A549 (cell line): Measurements from ENCODE around the gene POC1A.

ENCODE experiments used
- CTCF ChIP-seq: fragments of >200 bp; sonication (Bioruptor Twin); formaldehyde crosslinking; IDR thresholded peaks from 3 replicates; pipeline ENCODE4 v1.5.1; 2016
- EP300 ChIP-seq, 2 experiments: fragments of >200 bp; sonication (Bioruptor Twin); formaldehyde crosslinking; IDR thresholded peaks; 2 replicates in 1 of 2; 3 replicates in 1 of 2; pipeline ENCODE4 v1.6.1; 2016 to 2017
- NPAS2 ChIP-seq: fragments of 250-450 bp; sonication (Bioruptor Pico); IDR thresholded peaks from 2 replicates; pipeline ENCODE4 v1.8.0; 2022; ENCODE audit warnings: mild to moderate bottlenecking, moderate library complexity, borderline replicate concordance

GRCh38 chr3:52172262-52172757, 18.1 kb upstream of the POC1A start:
- TF ChIP-seq NPAS2 (CRISPR knock-in tag) (no peak), CTCF (no peak), EP300 (IDR thresholded peaks at IDR 0.05) (no peak)
